Neural progenitor cell (in vitro differentiated cells): Measurements from ENCODE around the gene CDK5RAP3.

ENCODE experiments used
- EZH2 ChIP-seq: fragments of 200-600 bp; sonication (generic); IDR thresholded peaks from 2 replicates; pipeline ENCODE4 v1.6.1; 2017; ENCODE audit warnings: antibody characterized with exemption, mild to moderate bottlenecking, moderate library complexity
- TF ChIP-seq, protein P1 (sequence below): fragments of 200-600 bp; sonication (generic); IDR thresholded peaks from 2 replicates; pipeline ENCODE4 v1.5.1; 2017; ENCODE audit warnings: antibody characterized with exemption, mild to moderate bottlenecking

GRCh38 chr17:47928415-47928814 is 42.5 kb upstream of the CDK5RAP3 start:
- TF ChIP-seq EZH2: no peak
- TF ChIP-seq, protein P1, sequence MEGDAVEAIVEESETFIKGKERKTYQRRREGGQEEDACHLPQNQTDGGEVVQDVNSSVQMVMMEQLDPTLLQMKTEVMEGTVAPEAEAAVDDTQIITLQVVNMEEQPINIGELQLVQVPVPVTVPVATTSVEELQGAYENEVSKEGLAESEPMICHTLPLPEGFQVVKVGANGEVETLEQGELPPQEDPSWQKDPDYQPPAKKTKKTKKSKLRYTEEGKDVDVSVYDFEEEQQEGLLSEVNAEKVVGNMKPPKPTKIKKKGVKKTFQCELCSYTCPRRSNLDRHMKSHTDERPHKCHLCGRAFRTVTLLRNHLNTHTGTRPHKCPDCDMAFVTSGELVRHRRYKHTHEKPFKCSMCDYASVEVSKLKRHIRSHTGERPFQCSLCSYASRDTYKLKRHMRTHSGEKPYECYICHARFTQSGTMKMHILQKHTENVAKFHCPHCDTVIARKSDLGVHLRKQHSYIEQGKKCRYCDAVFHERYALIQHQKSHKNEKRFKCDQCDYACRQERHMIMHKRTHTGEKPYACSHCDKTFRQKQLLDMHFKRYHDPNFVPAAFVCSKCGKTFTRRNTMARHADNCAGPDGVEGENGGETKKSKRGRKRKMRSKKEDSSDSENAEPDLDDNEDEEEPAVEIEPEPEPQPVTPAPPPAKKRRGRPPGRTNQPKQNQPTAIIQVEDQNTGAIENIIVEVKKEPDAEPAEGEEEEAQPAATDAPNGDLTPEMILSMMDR: no peak
